DOHH2 (cell line): Measurements from ENCODE around the gene CCL2.

Experiments used
- CTCF ChIP-seq: fragments of 200-600 bp; sonication (generic); IDR thresholded peaks from one replicate; pipeline ENCODE4 v1.5.1; 2014; ENCODE audit warnings: antibody characterized with exemption, mild to moderate bottlenecking, low read depth, low read length; ENCODE audit not compliant: poor library complexity, severe bottlenecking
- EZH2phosphoT487 ChIP-seq: fragments of 200-600 bp; sonication (generic); IDR thresholded peaks from 2 replicates; pipeline ENCODE4 v1.6.1; 2017; ENCODE audit warnings: borderline replicate concordance, mild to moderate bottlenecking, antibody characterized with exemption, low read length, moderate library complexity, mixed read lengths

- TF ChIP-seq CTCF (no peak), EZH2phosphoT487 (no peak)
These were observed 20.8 kb downstream of the CCL2 start for GRCh38 chr17:34275881-34276280.
